GM12878 (cell line): Measurements from ENCODE around the gene ST8SIA1.

Experiments used
- CREB1 ChIP-seq: IDR thresholded peaks from 2 replicates; pipeline ENCODE4 v1.6.1; 2012; ENCODE audit warnings: low read depth, mild to moderate bottlenecking, inconsistent platforms
- CTCF ChIP-seq, 3 experiments: IDR thresholded peaks in 2 of 3; conservative IDR thresholded peaks in 1 of 3; 2 replicates each; pipeline ENCODE4 v1.5.1; 2011; ENCODE audit warnings: low read depth in 3 of 3, low read length in 3 of 3, mild to moderate bottlenecking in 3 of 3, control low read depth in 2 of 3, moderate library complexity in 2 of 3, inconsistent platforms in 1 of 3, mixed read lengths in 1 of 3; ENCODE audit not compliant: control insufficient read depth in 2 of 3, insufficient read depth in 1 of 3; ENCODE audit errors: extremely low read depth in 1 of 3
- E2F4 ChIP-seq: IDR thresholded peaks from 2 replicates; pipeline ENCODE4 v1.6.1; 2012; ENCODE audit warnings: low read depth, low read length, improper control_type of control experiment
- POLR2A ChIP-seq: IDR thresholded peaks from 2 replicates; pipeline ENCODE4 v1.6.1; 2011; ENCODE audit warnings: low read depth, mild to moderate bottlenecking, low read length
- RBBP5 ChIP-seq: fragments of 200-600 bp; sonication (generic); conservative IDR thresholded peaks from 2 replicates; pipeline ENCODE4 v1.6.1; 2016
- SPI1 ChIP-seq: IDR thresholded peaks from 2 replicates; pipeline ENCODE4 v1.6.1; 2011; ENCODE audit warnings: low read depth, mild to moderate bottlenecking, low read length, moderate library complexity, borderline replicate concordance; ENCODE audit not compliant: insufficient read depth
- SREBF2 ChIP-seq: IDR thresholded peaks from 2 replicates; pipeline ENCODE4 v1.6.1; 2012; ENCODE audit warnings: mild to moderate bottlenecking, low read length
- TF ChIP-seq, protein P1 (sequence below): IDR thresholded peaks from 2 replicates; pipeline ENCODE4 v1.6.1; 2012; ENCODE audit warnings: low read depth, low read length, improper control_type of control experiment

- TF ChIP-seq POLR2A: no peak
- TF ChIP-seq CTCF (IDR thresholded peaks at IDR 0.05 in 2 of 3, conservative IDR thresholded peaks at IDR 0.05 in 1 of 3; ENCODE audit: control insufficient read depth in 2 of 3, extremely low read depth in 1 of 3, insufficient read depth in 1 of 3, low read depth in 3 of 3, low read length in 3 of 3): no peak
- TF ChIP-seq CREB1: no peak
- TF ChIP-seq, protein P1, sequence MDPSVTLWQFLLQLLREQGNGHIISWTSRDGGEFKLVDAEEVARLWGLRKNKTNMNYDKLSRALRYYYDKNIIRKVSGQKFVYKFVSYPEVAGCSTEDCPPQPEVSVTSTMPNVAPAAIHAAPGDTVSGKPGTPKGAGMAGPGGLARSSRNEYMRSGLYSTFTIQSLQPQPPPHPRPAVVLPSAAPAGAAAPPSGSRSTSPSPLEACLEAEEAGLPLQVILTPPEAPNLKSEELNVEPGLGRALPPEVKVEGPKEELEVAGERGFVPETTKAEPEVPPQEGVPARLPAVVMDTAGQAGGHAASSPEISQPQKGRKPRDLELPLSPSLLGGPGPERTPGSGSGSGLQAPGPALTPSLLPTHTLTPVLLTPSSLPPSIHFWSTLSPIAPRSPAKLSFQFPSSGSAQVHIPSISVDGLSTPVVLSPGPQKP: no peak
- TF ChIP-seq SPI1: no peak
- no peak for TF ChIP-seq RBBP5
- no peak for TF ChIP-seq SREBF2
- no peak for TF ChIP-seq E2F4
These were observed 117.0 kb downstream of the ST8SIA1 start for GRCh38 chr12:22217556-22217955.
